GM10847 (cell line): ENCODE data around the gene NEGR1.

Source experiments
- POLR2A ChIP-seq: IDR thresholded peaks from 2 replicates; pipeline ENCODE4 v1.6.1; 2011; ENCODE audit not compliant: insufficient read length; ENCODE audit errors: extremely low read depth

NEGR1 gene

DNA sequence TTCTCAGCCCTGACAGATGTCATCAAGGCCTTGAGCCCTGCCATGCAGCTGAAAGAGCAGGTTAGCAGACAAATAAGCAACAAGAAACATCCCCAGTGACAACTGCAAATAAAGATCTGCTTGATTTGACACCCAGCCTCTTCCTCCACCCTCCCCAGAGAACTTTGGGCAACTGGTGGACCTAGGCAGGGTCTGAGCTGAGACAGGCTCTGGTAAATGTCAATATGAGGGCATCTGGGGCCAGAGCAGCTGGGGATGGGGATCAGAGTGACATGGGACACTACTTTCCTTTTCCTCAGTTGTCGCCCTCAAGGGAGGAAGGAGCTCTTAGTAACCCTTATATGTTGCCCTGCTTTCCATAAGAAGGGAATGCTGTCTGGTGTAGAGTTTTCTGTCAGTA, 544.1 kb downstream of the NEGR1 start:
- no peak for TF ChIP-seq POLR2A

DNA sequence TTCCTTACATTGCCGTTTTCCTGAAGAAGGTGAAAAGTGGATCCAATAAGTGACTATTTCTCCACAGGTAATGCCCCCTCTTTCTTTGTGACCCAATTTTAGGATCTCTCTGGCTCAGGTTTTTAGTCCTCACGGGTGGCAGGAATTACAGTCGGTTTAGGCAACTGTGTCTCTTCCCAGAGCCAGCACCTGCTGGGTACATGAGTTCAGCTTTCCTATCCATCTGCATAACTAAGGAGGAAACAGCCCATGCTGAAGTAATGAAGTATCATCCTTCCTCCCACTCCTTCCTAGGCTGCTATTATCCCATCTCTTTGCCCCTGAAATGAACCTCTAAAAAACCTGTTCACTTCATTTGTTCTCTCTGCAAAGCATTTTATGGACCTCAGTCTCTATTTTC, 544.6 kb downstream of the NEGR1 start:
- TF ChIP-seq POLR2A = no peak

DNA sequence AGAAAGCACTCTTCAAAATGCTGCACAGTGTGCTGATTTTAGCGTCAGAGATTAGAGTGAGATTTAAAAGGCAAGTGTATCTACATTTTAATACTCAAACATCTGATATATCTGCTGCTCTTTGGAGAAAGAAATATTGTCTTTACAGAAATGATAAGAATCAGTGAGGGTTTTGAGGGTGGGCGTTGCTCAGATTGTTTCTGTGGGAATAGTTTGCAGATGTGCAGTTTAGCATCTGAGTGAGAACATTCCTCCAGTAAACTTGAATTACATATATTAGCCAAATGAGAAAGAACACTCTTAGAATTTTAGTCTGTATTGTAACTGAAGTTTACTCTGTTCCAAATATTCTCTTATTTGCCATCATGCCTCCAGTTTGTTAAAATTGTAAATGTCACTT, 549.2 kb downstream of the NEGR1 start:
- no peak for TF ChIP-seq POLR2A

DNA sequence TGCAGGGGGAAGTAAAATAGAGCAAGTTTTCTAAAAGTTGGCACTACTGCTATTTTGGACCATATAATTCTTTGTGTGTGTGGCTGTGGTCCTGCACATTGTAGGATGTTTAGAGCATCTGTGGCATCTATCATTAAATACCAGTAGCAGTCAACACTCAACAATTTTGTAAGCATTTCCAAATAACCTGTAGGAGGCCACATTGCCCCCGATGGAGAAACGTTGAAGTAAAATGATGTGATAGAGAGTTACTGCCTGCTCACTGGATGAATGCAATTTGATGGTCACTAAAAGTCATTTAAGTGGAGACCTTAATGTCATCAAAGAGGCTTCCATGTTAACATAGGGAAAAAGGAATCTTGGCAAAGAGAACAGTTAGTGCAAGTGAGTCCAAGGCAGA, 560.8 kb downstream of the NEGR1 start:
- TF ChIP-seq POLR2A = no peak

DNA sequence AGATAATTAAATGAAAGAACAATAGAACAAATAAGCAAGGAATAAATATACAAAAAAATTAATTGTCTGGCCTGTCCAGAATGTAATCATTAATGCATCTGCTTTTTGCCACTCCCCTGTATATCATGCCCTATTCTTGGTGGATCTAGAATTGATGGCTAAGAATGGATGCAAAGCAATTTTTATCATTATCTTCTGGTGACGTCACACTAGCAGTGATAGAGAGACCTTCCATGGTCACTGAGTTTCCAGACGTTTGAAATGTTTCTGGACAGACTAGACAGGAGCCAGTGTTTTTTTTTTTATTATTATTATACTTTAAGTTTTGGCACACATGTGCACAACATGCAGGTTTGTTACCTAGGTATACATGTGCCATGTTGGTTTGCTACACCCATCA, 563.0 kb downstream of the NEGR1 start:
- no peak for TF ChIP-seq POLR2A

DNA sequence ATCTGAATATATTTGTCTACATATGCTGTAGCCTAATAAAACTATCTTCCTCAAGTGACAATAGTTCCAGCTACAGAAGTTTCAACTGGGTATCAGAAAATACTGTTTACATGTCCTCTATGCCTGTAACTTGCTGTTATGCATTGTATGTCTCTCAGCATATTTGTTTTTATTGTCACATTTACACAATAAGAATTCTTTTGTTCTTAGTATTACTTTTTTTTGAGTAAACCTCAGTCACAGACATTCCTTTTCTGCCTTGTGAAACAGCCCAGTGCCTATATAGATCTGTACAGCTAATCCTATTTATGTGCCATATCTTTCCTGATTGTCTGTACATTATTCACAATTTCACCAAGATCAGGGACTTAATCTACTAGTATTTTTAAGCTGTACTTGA, 565.2 kb downstream of the NEGR1 start:
- TF ChIP-seq POLR2A = no peak

DNA sequence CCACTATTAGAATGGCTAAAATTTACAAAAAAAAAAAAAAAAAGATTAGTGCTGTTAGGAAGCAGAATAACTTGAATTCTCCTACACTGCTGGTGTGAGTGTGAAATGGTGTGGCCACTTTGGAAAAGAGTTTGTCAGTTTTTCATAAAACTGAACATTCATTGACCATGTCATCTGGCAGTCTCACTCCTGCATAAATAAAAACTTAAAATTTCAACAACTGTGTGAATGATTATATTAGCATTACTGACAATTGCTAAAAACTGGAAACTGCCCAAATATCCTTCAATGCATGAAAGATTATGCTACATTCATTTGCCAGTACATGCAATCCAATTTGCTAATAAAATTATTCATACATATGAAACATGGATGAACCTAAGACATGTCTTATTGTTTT, 570.9 kb downstream of the NEGR1 start:
- TF ChIP-seq POLR2A = no peak

DNA sequence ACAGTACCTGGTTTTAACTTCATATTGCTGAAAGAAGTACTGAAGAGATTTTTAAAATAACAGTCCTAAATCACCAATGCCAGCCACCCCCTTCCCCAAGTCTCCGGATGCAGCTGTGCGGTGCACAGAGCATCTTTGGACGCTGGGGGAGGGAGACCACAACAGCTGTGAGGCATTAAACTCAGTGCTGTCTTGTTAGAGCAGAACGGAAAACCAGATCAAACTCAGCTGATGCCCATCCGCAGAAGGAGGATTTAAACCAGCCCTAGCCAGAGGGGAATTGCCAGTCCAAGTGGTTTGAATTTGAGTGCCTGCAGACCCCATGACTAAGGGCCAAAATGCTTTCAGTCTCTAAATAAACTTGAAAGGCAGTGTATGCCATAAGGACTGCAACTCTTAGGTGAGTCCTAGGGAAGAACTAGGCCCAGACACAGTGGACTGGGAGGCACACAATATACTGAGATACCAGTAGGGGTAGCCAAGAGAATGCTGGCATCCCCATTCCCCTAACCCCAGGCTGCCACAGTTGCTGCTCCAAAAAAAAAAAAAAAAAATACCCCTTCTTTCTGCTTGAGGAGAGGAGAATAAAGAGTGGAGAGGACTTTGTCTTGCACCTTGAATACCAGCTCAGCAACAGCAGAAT, 576.2 kb downstream of the NEGR1 start:
- no peak for TF ChIP-seq POLR2A

DNA sequence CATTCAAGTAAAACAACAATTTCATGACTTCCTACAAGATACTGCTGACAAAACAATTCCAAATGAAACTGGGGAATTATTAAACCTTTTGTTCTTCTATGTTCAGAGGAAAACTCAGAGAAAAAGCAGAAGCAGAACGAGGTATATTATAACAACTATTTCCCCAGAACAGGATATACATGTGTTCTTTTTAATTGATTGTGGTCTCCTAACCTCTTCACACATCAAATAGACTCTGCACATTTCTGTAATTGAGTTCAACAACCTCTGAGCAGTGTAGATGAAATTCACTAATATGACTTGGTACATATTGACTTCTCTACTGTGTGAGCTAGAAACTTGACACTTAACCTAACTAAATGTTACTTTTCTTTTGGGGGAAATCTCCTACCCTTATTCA, 584.2 kb downstream of the NEGR1 start:
- no peak for TF ChIP-seq POLR2A

DNA sequence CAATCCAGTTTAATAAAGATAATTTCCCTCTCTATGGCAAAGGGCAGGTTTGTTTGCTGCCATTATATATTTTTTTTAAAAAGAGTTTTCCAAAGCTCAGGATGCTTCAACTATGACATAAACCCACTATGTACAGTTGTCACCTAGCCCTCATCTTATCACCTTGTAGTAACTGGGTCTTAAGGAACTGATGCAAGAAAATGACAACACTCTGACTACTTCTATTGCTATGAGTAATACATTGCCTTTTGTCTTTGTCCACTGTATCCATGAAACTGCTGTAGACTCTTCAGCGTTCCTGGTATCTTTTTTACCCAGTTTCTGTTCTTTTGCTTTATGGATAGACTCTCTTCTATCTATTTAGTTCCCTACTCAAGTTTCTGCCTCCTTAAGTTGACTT, 586.5 kb downstream of the NEGR1 start:
- no peak for TF ChIP-seq POLR2A

DNA sequence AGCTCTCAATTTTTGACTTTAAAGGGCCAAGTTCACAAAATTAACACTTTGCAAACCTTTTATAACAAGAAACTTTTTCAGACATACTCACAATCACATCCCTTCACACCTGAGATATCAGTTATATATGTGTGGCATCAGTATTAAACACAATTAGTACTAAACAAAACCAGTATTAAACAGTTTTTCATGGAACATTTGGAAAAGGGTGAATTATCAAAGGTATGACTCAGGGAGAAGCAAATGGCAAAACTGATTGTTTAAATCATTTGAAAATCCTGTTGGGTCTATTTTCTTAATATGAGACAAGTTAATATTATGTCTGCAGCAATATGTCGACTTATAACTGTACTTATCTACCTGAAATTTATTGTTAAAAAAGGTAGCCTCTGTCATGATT, 587.3 kb downstream of the NEGR1 start:
- TF ChIP-seq POLR2A = no peak

DNA sequence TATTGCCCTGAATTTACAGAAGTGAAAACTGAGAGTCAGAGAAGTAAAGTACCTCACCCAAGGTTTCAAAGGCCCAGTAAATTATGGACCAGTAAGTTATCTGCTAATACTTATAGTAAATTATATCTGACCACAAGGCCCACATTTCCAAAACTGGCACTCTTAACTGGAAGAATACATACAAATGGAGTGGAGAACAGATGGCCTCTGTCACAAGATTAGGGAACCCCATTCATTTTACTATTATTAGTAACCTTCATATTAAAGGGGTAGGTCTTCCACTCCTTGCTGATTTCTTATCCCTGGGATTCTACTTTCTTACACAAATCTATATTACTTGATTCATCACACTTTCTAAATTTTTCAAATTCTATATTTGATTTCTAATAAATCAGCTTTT, 588.8 kb downstream of the NEGR1 start:
- no peak for TF ChIP-seq POLR2A

DNA sequence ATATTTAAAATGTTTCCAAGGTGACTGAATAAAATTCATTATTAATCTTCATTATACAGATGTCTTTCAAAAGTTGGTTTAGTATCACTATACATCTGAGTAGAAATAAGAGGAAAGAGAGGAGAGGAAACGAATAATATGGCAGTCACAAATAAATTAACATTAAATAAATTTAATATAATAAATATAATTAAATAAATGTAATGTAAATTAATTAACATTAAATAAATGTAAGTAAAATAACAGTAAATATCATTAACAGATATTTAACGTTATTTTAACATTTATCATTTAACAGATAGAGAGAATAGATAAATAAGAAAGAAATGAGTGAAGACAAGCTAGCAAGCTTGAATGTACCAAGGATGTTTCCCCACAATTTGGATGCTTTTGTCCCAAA, 592.7 kb downstream of the NEGR1 start:
- no peak for TF ChIP-seq POLR2A

DNA sequence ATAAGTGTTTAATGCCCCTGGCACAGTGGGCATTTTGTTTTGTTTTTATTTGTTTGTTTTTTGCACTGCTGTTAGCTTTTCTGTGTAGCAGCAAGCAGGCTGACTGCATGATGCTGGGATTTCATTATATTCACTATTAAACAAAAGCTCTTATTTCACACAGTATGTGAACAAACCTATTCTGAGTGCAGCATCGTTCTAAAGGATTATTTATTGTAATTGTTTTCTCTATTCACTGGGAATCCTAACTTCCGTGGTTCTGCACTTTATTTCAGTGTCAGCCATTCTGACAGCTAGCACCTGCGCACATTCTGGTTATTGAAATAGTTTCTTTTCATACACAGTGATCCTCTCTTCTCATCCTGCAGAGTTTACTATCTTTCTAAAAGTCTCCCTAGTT, 595.0 kb downstream of the NEGR1 start:
- TF ChIP-seq POLR2A = no peak

DNA sequence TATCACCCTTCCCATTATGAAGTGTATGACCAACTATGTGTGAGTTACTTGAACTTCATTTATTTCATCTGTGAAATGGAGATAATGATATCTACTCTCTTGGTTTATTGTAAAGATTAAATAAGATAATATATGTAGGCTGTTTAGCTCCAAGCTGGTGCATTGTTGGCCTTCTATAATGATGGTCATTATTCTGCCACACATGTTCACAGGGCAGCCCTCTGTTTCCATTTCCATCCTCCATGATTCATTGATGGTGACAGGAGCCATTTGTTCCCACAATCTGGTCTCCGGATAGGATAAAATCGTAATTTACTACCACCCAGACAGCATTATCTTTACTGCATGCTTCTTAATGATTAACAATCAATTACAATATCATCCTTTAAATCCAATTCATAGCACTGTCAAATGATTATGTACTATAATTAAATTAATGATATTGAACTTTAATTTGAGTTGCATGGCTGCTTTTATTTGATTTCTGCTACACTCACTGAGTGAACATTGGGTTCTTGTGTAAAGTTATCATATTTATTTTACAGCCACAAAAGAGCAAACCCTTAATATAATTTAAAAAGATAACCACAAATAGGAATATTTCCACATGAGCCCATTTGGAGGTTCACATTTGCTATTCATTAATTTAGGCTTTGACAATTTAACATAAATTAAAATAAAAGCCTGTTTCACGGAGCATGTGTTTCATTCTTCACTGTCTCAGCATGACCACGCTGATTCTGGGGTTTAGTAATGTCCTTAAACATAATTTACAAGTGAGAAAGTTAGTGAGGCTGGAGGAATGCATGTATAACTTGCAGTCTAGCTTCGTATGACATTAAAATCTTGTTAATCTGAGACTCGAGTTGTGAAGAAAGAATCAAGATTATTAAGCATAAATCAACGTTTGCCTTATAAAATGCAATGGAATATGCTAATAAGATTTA, 605.1 kb downstream of the NEGR1 start:
- TF ChIP-seq POLR2A = no peak

DNA sequence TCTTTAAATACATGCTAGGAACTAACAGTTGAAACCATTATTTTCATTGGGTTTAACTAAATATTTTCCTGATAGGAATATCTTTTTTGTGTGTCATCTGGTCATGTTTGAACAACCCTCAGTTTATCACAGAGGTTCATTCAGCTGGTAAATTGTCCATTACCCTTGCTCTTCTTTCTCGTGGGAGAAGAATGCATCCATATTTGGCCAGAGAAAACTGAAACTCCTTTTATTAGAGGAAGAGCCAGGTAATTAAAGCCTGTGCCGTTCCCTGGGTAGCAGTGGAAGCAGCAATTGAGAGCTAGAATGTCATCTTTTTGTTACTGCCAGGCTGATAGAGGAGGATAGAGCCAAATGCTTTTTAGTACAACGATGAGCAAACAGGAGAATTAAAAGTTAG, 614.3 kb downstream of the NEGR1 start:
- no peak for TF ChIP-seq POLR2A

DNA sequence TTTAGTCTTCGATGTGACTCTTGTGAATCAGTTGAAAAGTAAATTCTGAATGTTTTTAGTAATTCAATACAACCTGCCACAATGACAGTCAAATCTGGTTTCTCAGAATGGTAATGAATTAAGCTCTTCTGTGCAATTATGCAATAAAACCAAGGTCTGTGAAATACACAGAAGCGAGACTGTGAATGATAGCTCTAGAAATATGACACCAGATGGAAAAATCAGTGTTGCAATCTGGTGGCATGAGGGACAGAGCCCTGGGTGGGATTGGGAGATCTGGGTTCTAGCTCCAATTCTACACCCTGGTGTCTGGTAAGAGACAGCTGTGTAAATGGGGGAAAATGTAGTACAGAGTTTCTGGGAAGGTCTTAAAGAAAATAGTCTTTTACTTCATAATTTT, 615.1 kb downstream of the NEGR1 start:
- no peak for TF ChIP-seq POLR2A
